H1 (cell line): ENCODE measurements around the gene ANXA1. TPM values are rescaled to one million over a fixed set of nuclear protein-coding genes. Genes with fewer than 3 reads are reported as not detected.

Experiments used
- CTCF ChIA-PET: fragments of 300-600 bp; sonication (Branson Sonifier 250); formaldehyde crosslinking; loops from one replicate; lab custom pipeline; 2021; ENCODE audit not compliant: partially characterized antibody; lab: Charles Lee
- POLR2A ChIA-PET: fragments of 300-600 bp; sonication (Branson Sonifier 250); formaldehyde crosslinking; loops from one replicate; lab custom pipeline; 2021; ENCODE audit warnings: inconsistent platforms; ENCODE audit not compliant: partially characterized antibody; lab: Charles Lee
- DNase-seq, 2 experiments: peaks; one replicate each; pipeline versions ENCODE4 v3.0.0 to v3.0.0-alpha.2; 2010 to 2022; ENCODE audit warnings: low spot score in 2 of 2, low read depth in 1 of 2, mixed read lengths in 1 of 2
- FAIRE-seq: peaks from 2 replicates; lab custom pipeline; 2011; peaks lifted over from hg19 to GRCh38; lab: Jason Lieb, UNC
- H2AFZ ChIP-seq: 2 replicates; pipeline ENCODE4 v1.8.1; 2012; ENCODE audit warnings: low read length, inconsistent platforms
- H2AK5ac ChIP-seq: 2 replicates; pipeline ENCODE4 v1.6.1; 2013; ENCODE audit warnings: low read depth, low read length
- H2BK120ac ChIP-seq: replicated peaks from 2 replicates; pipeline ENCODE3; 2013; ENCODE audit warnings: low read depth, low read length, inconsistent platforms
- H2BK12ac ChIP-seq: 2 replicates; pipeline ENCODE4 v1.6.1; 2013; ENCODE audit warnings: low read depth, low read length
- H2BK15ac ChIP-seq: 2 replicates; pipeline ENCODE4 v1.6.1; 2013; ENCODE audit warnings: low read length
- H2BK20ac ChIP-seq: 2 replicates; pipeline ENCODE4 v1.6.1; 2013; ENCODE audit warnings: low read length
- H2BK5ac ChIP-seq: 2 replicates; pipeline ENCODE4 v1.6.1; 2013; ENCODE audit warnings: low read depth, low read length
- H3K14ac ChIP-seq: 2 replicates; pipeline ENCODE4 v1.6.1; 2013; ENCODE audit warnings: inconsistent platforms; ENCODE audit not compliant: insufficient read length
- H3K18ac ChIP-seq: 2 replicates; pipeline ENCODE4 v1.6.1; 2013; ENCODE audit warnings: low read length; ENCODE audit errors: extremely low read depth
- H3K23ac ChIP-seq: 2 replicates; pipeline ENCODE4 v1.6.1; 2013; ENCODE audit warnings: inconsistent platforms; ENCODE audit not compliant: insufficient read length
- H3K23me2 ChIP-seq: 2 replicates; pipeline ENCODE4 v1.6.1; 2013; ENCODE audit warnings: low read depth, low read length
- H3K27ac ChIP-seq: 2 replicates; pipeline ENCODE4 v1.6.1; 2011; ENCODE audit warnings: low read depth, low read length, inconsistent platforms
- H3K27me3 ChIP-seq, 4 experiments: replicated peaks in 1 of 4; 1 replicate in 1 of 4; 2 replicates in 3 of 4; pipeline versions ENCODE4 v1.6.1 to v1.8.1; 2011 to 2013; ENCODE audit warnings: low read length in 3 of 4, mild to moderate bottlenecking in 3 of 4, inconsistent platforms in 2 of 4, mixed read lengths in 2 of 4, moderate library complexity in 1 of 4; ENCODE audit not compliant: control insufficient read depth in 3 of 4, insufficient read depth in 3 of 4; ENCODE audit errors: extremely low read depth in 1 of 4
- H3K36me3 ChIP-seq, 4 experiments: 2 replicates each; pipeline versions ENCODE4 v1.6.1 to v1.8.1; 2011 to 2013; ENCODE audit warnings: mild to moderate bottlenecking in 4 of 4, low read length in 3 of 4, moderate library complexity in 2 of 4, control low read depth in 1 of 4, inconsistent platforms in 1 of 4; ENCODE audit not compliant: insufficient read depth in 4 of 4, control insufficient read depth in 2 of 4
- H3K4ac ChIP-seq: replicated peaks from 2 replicates; pipeline ENCODE3; 2013; ENCODE audit warnings: low read length, low read depth, mixed read lengths, inconsistent platforms; ENCODE audit not compliant: insufficient read length
- H3K4me1 ChIP-seq, 4 experiments: replicated peaks in 1 of 4; 1 replicate in 1 of 4; 2 replicates in 3 of 4; pipeline versions ENCODE4 v1.6.1 to v1.8.1; 2011 to 2013; ENCODE audit warnings: low read length in 3 of 4, inconsistent platforms in 2 of 4, mixed read lengths in 1 of 4; ENCODE audit not compliant: insufficient read depth in 4 of 4, control insufficient read depth in 3 of 4
- H3K4me2 ChIP-seq, 2 experiments: 2 replicates each; pipeline versions ENCODE4 v1.6.1 to v1.8.1; 2011 to 2013; ENCODE audit warnings: low read depth in 2 of 2, low read length in 2 of 2, control low read depth in 1 of 2, inconsistent platforms in 1 of 2, mild to moderate bottlenecking in 1 of 2; ENCODE audit not compliant: insufficient read depth in 1 of 2
- H3K4me3 ChIP-seq, 4 experiments: fragments of 200-600, 300-600 bp in 1 of 4; sonication (generic), shearing (Covaris generic), sonication (Bioruptor Twin) in 1 of 4; 2 replicates each; pipeline versions ENCODE4 v1.5.1 to v1.8.1; 2011 to 2016; ENCODE audit warnings: low read length in 4 of 4, low read depth in 3 of 4, control low read depth in 2 of 4, inconsistent platforms in 2 of 4, mild to moderate bottlenecking in 2 of 4, mixed read lengths in 1 of 4, moderate library complexity in 1 of 4; ENCODE audit not compliant: insufficient read depth in 2 of 4; ENCODE audit errors: extremely low read depth in 1 of 4
- H3K56ac ChIP-seq: replicated peaks from 2 replicates; pipeline ENCODE3; 2013; ENCODE audit warnings: low read depth, mild to moderate bottlenecking, mixed read lengths, low read length, inconsistent platforms; ENCODE audit not compliant: insufficient read length
- H3K79me1 ChIP-seq: 2 replicates; pipeline ENCODE4 v1.6.1; 2013; ENCODE audit warnings: low read depth, low read length, control low read depth
- H3K79me2 ChIP-seq, 2 experiments: 2 replicates each; pipeline versions ENCODE4 v1.6.1 to v1.8.1; 2012 to 2013; ENCODE audit warnings: low read length in 2 of 2, mild to moderate bottlenecking in 2 of 2, inconsistent platforms in 1 of 2; ENCODE audit not compliant: insufficient read depth in 2 of 2, control insufficient read depth in 1 of 2
- H3K9ac ChIP-seq, 4 experiments: replicated peaks in 1 of 4; 1 replicate in 1 of 4; 2 replicates in 3 of 4; pipeline versions ENCODE4 v1.6.1 to v1.8.1; 2011 to 2013; ENCODE audit warnings: low read depth in 3 of 4, low read length in 3 of 4, control low read depth in 2 of 4, mild to moderate bottlenecking in 2 of 4, moderate library complexity in 2 of 4, inconsistent platforms in 1 of 4; ENCODE audit errors: extremely low read depth in 1 of 4
- H3K9me3 ChIP-seq, 2 experiments: 2 replicates each; pipeline versions ENCODE4 v1.6.1 to v1.8.1; 2012 to 2013; ENCODE audit warnings: mild to moderate bottlenecking in 2 of 2, moderate library complexity in 2 of 2, control low read depth in 1 of 2, inconsistent platforms in 1 of 2, low read depth in 1 of 2, low read length in 1 of 2, mixed read lengths in 1 of 2; ENCODE audit not compliant: insufficient read depth in 2 of 2
- H4K20me1 ChIP-seq, 2 experiments: replicated peaks in 1 of 2; 2 replicates each; pipeline versions ENCODE3 to v1.8.1; 2011 to 2013; ENCODE audit warnings: inconsistent platforms in 2 of 2, low read length in 2 of 2, mild to moderate bottlenecking in 1 of 2; ENCODE audit not compliant: insufficient read depth in 2 of 2, control insufficient read depth in 1 of 2
- H4K5ac ChIP-seq: 2 replicates; pipeline ENCODE4 v1.6.1; 2013; ENCODE audit warnings: low read length, low read depth, mixed read lengths, inconsistent platforms; ENCODE audit not compliant: insufficient read length
- H4K8ac ChIP-seq: 2 replicates; pipeline ENCODE4 v1.8.0; 2013; ENCODE audit warnings: mild to moderate bottlenecking, moderate library complexity, low read length, inconsistent platforms; ENCODE audit not compliant: insufficient read depth; ENCODE audit errors: extremely low read depth
- H4K91ac ChIP-seq: replicated peaks from 2 replicates; pipeline ENCODE3; 2013; ENCODE audit warnings: low read length, mixed read lengths, inconsistent platforms; ENCODE audit not compliant: insufficient read length
- BRCA1 ChIP-seq: IDR thresholded peaks from 2 replicates; pipeline ENCODE4 v1.6.1; 2012; ENCODE audit warnings: low read depth, low read length, improper control_type of control experiment
- CHD2 ChIP-seq: IDR thresholded peaks from 2 replicates; pipeline ENCODE4 v1.6.1; 2012; ENCODE audit warnings: low read length, improper control_type of control experiment
- CREB1 ChIP-seq: IDR thresholded peaks from 2 replicates; pipeline ENCODE4 v1.6.1; 2012; ENCODE audit warnings: inconsistent platforms
- E2F6 ChIP-seq: IDR thresholded peaks from 2 replicates; pipeline ENCODE4 v1.6.1; 2012; ENCODE audit warnings: inconsistent platforms
- EGR1 ChIP-seq: IDR thresholded peaks from 2 replicates; pipeline ENCODE4 v1.6.1; 2011; ENCODE audit warnings: low read depth, low read length, borderline replicate concordance
- EZH2 ChIP-seq: fragments of 200-600 bp; sonication (generic); IDR thresholded peaks from 2 replicates; pipeline ENCODE4 v1.7.1; 2012; ENCODE audit warnings: low read depth, mild to moderate bottlenecking, moderate library complexity, low read length, inconsistent platforms; ENCODE audit not compliant: severe bottlenecking
- KDM1A ChIP-seq: fragments of 200-600, 300-600 bp; sonication (generic); IDR thresholded peaks from 2 replicates; pipeline ENCODE4 v1.7.1; 2016; ENCODE audit warnings: mild to moderate bottlenecking, low read length, borderline replicate concordance
- NRF1 ChIP-seq: IDR thresholded peaks from 2 replicates; pipeline ENCODE4 v1.6.1; 2011; ENCODE audit warnings: mild to moderate bottlenecking, low read depth, low read length, improper control_type of control experiment
- POLR2A ChIP-seq, 2 experiments: IDR thresholded peaks; 1 replicate in 1 of 2; 2 replicates in 1 of 2; pipeline ENCODE4 v1.6.1; 2011; ENCODE audit warnings: low read depth in 2 of 2, low read length in 2 of 2, mild to moderate bottlenecking in 2 of 2; ENCODE audit errors: control extremely low read depth in 1 of 2
- POLR2AphosphoS5 ChIP-seq: IDR thresholded peaks from 2 replicates; pipeline ENCODE4 v1.6.1; 2011; ENCODE audit warnings: low read depth, low read length
- RBBP5 ChIP-seq: IDR thresholded peaks from 2 replicates; pipeline ENCODE4 v1.7.1; 2012; ENCODE audit warnings: low read depth, mild to moderate bottlenecking, inconsistent platforms, low read length, moderate library complexity, borderline replicate concordance
- RNF2 ChIP-seq: fragments of 200-900, 300-1000 bp; sonication (generic); IDR thresholded peaks from 2 replicates; pipeline ENCODE4 v1.7.1; 2016; ENCODE audit warnings: borderline replicate concordance, low read depth, mild to moderate bottlenecking, antibody characterized with exemption, low read length; ENCODE audit not compliant: poor library complexity, severe bottlenecking; ENCODE audit errors: missing control alignments
- SIRT6 ChIP-seq: IDR thresholded peaks from one replicate; pipeline ENCODE4 v1.7.1; 2012; ENCODE audit warnings: low read length, inconsistent platforms
- SP2 ChIP-seq: IDR thresholded peaks from 2 replicates; pipeline ENCODE4 v1.6.1; 2012; ENCODE audit warnings: mild to moderate bottlenecking, low read length, inconsistent platforms
- WGBS, 2 experiments: shearing (Covaris generic) in 1 of 2; methylation state at CpG; one replicate each; pipeline versions ENCODE4 v1.1.6 to v1.1.7; 2013 to 2015; ENCODE audit warnings: low lambda C conversion rate in 2 of 2, mixed read lengths in 2 of 2, inconsistent platforms in 1 of 2, low coverage in 1 of 2, missing lambda C conversion rate in 1 of 2; ENCODE audit not compliant: insufficient replicate concordance in 2 of 2, insufficient coverage in 1 of 2, insufficient read length in 1 of 2; ENCODE audit errors: extremely low coverage in 1 of 2, missing lambda C conversion rate in 1 of 2; 5-methylcytosine and 5-hydroxymethylcytosine counted together
- polyA plus RNA-seq, 7 experiments: library from polyadenylated mRNA; depleted of rRNA in 3 of 7; stranded (reverse) in 5 of 7; unstranded in 2 of 7; fragments of >200 nt in 5 of 7; fragments of 200-250 nt in 2 of 7; gene quantifications; 1 replicate in 5 of 7; 2 replicates in 1 of 7; 4 replicates in 1 of 7; pipeline versions ENCODE4 v1.2.1 to v1.2.3, GENCODE V29; 2011 to 2013; ENCODE audit warnings: missing spikeins in 2 of 7, mixed read lengths in 2 of 7
- total RNA-seq: library from RNA; stranded (reverse); fragmentation: NEBNext Ultra II Directional; extraction: Animal tissue kit (Norgen Biotek cat#: 25700); gene quantifications from 2 replicates; pipeline ENCODE4 v1.2.1, GENCODE V29; 2021

The ANXA1 gene
- total and polyA plus RNA-seq, 2 of the 8 experiments (the other 6 are each of a cell fraction or from before 2014, with no cell fraction given), result 0.71 to 5.7 TPM

GRCh38 chr9:73182928-73183327 is 31.3 kb downstream of the ANXA1 start:
- no peak overlapping the region for H3K56ac ChIP-seq
- H3K27me3 ChIP-seq, result no peaks in the 10 kb centered on the region
- ChIA-PET POLR2A (no interaction called here), CTCF (interaction anchor here (0.6 to 3.5 kb wide), 13 partner anchors 11 to 1235 kb away, joined by 3 to 37 read pairs (median 5); no protein-coding TSS in a partner anchor)
- H2BK15ac ChIP-seq, result no peak overlapping the region
- no peaks in the 10 kb centered on the region for H3K23me2 ChIP-seq
- WGBS, 2 experiments, result 100% methylated on average over 1 of the region's 1 CpG; no CpG with 5 or more reads in 1 of the 2 experiments
- no peak overlapping the region for H3K27ac ChIP-seq
- no peaks in the 10 kb centered on the region for H3K79me1 ChIP-seq
- H3K23ac ChIP-seq, result no peak overlapping the region
- H3K14ac ChIP-seq, result no peak overlapping the region
- DNase-seq (no peak), FAIRE-seq (no peak)
- no peaks in the 10 kb centered on the region for H4K20me1 ChIP-seq
- no peaks in the 10 kb centered on the region for H3K79me2 ChIP-seq
- no peak overlapping the region for H3K18ac ChIP-seq
- H2BK12ac ChIP-seq, result no peak overlapping the region
- no peak overlapping the region for H2BK5ac ChIP-seq
- H3K36me3 ChIP-seq, result no peaks in the 10 kb centered on the region
- no peak overlapping the region for H2BK20ac ChIP-seq
- no peak overlapping the region for H4K91ac ChIP-seq
- H4K8ac ChIP-seq, result no peak overlapping the region
- H3K4me1 ChIP-seq, result no peaks in the 10 kb centered on the region
- no peak overlapping the region for H3K4me3 ChIP-seq
- H3K9me3 ChIP-seq, result no peaks in the 10 kb centered on the region
- no peak overlapping the region for H2BK120ac ChIP-seq
- no peak overlapping the region for H2AFZ ChIP-seq
- no peak overlapping the region for H3K4me2 ChIP-seq
- H4K5ac ChIP-seq, result no peak overlapping the region
- no peak overlapping the region for H3K9ac ChIP-seq
- H3K4ac ChIP-seq, result no peak overlapping the region
- no peak overlapping the region for H2AK5ac ChIP-seq
- TF ChIP-seq POLR2A (IDR thresholded peaks at IDR 0.05; ENCODE audit: control extremely low read depth in 1 of 2, low read depth in 2 of 2, low read length in 2 of 2), result no peak
- TF ChIP-seq POLR2AphosphoS5, result no peak
- TF ChIP-seq E2F6, result no peak
- TF ChIP-seq CHD2, result no peak
- no peak for TF ChIP-seq KDM1A
- TF ChIP-seq NRF1, result no peak
- no peak for TF ChIP-seq RNF2
- no peak for TF ChIP-seq CREB1
- no peak for TF ChIP-seq SP2
- TF ChIP-seq BRCA1, result no peak
- TF ChIP-seq SIRT6, result no peak
- no peak for TF ChIP-seq EGR1
- no peak for TF ChIP-seq RBBP5
- TF ChIP-seq EZH2, result no peak
